Inflammatory macrophage treated with lipopolysaccharide for 4 hours (primary cell): Measurements from ENCODE around the gene PIKFYVE.
A peak's percentile ranks its signal among the peaks of the same experiment; 100 is the strongest.
"Not testable (repeated sequence)": the region's sequence is repeated elsewhere in the genome, so short reads cannot be mapped to it uniquely, and the experiment has no call there.

ENCODE experiments used
- DNase-seq: peaks from one replicate; pipeline ENCODE4 v3.0.0-alpha.2; 2020

PIKFYVE gene

GRCh38 chr2:208265801-208266552 is at the start of gene PIKFYVE:
TSS of gene PIKFYVE (plus strand) at chr2:208266255. CDS start at chr2:208271520, 5,265 bp downstream.
- DNase-seq, result peak; percentile 96

- not testable (repeated sequence) for DNase-seq
These were observed 44.2 kb upstream of the PIKFYVE start for GRCh38 chr2:208221873-208222272.

- no peak for DNase-seq
These were observed 43.7 kb upstream of the PIKFYVE start for GRCh38 chr2:208222351-208222750.

- DNase-seq, result no peak
These were observed 41.3 kb upstream of the PIKFYVE start for GRCh38 chr2:208224802-208225201.

- DNase-seq, result no peak
These were observed 38.3 kb upstream of the PIKFYVE start for GRCh38 chr2:208227581-208228232.

GRCh38 chr2:208228476-208228875 is 37.6 kb upstream of the PIKFYVE start:
- DNase-seq, result no peak

- DNase-seq, result no peak
These were observed 31.3 kb upstream of the PIKFYVE start for GRCh38 chr2:208234786-208235185.

- DNase-seq, result no peak
These were observed 30.2 kb upstream of the PIKFYVE start for GRCh38 chr2:208235860-208236259.

- DNase-seq, result no peak
These were observed 26.1 kb upstream of the PIKFYVE start for GRCh38 chr2:208239770-208240493.

- no peak for DNase-seq
These were observed 25.3 kb upstream of the PIKFYVE start for GRCh38 chr2:208240619-208241209.

GRCh38 chr2:208244422-208244821 is 21.6 kb upstream of the PIKFYVE start:
- DNase-seq, result no peak

- no peak for DNase-seq
These were observed 20.3 kb upstream of the PIKFYVE start for GRCh38 chr2:208245746-208246145.

- no peak for DNase-seq
These were observed 17.5 kb upstream of the PIKFYVE start for GRCh38 chr2:208248601-208249000.

GRCh38 chr2:208249296-208249695 is 16.8 kb upstream of the PIKFYVE start:
- DNase-seq, result no peak

GRCh38 chr2:208250388-208250787 is 15.7 kb upstream of the PIKFYVE start:
- DNase-seq, result peak; percentile 73

GRCh38 chr2:208251098-208251497 is 15.0 kb upstream of the PIKFYVE start:
- no peak for DNase-seq

- DNase-seq, result peak; percentile 48
These were observed 13.2 kb upstream of the PIKFYVE start for GRCh38 chr2:208252716-208253492.

- no peak for DNase-seq
These were observed 12.4 kb upstream of the PIKFYVE start for GRCh38 chr2:208253600-208254117.

- DNase-seq, result peak; percentile 80
These were observed 11.8 kb upstream of the PIKFYVE start for GRCh38 chr2:208254118-208254870.

- peak; percentile 92 for DNase-seq
These were observed 11.0 kb upstream of the PIKFYVE start, which contains the start of gene IDH1 for GRCh38 chr2:208254871-208255556. TSS of gene IDH1 (minus strand) at chr2:208255071. CDS start at chr2:208251551, 3,520 bp downstream.
